ENCODE measurements around the gene SPIN1.

DNA sequence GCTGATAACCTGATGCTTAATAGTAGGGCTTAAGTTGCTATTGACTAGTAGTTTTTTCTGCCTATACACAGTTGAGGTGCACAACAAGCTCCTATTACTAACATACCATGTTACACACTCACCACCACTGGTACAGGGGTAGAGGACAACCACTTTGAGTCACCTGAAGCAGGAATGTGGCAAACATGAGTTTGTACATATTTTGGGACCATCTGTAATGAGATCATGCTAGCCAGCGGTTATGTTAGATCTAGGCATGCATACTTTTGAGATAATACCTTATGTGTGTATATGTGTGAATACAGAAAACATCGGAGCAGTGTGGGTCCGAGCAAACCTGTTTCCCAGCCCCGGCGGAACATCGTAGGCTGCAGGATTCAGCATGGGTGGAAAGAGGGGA lies 73.9 kb downstream of the SPIN1 start:
- TF ChIP-seq EZH2 (IDR thresholded peaks at IDR 0.05; ENCODE audit: insufficient read depth, poor library complexity, severe bottlenecking) = no peak
- no peak for TF ChIP-seq EZH2phosphoT487 (IDR thresholded peaks at IDR 0.05; ENCODE audit: insufficient read depth, low read depth)

All from GM23248 (cell line).